Nephron progenitor cell (in vitro differentiated cells): ENCODE results near the gene PDIA2.
A peak's percentile ranks its signal among the peaks of the same experiment; 100 is the strongest.

Experiments
- DNase-seq: peaks from one replicate; pipeline ENCODE4 v3.0.0; 2021
- H3K27ac Mint-ChIP-seq: 2 replicates; pipeline ENCODE4 v1.8.0; 2021; ENCODE audit warnings: mild to moderate bottlenecking, moderate library complexity, mixed read lengths
- H3K27me3 Mint-ChIP-seq: 2 replicates; pipeline ENCODE4 v1.8.0; 2021; ENCODE audit warnings: mild to moderate bottlenecking, low read depth, mixed read lengths; ENCODE audit not compliant: poor library complexity
- H3K36me3 Mint-ChIP-seq: 2 replicates; pipeline ENCODE4 v1.8.0; 2021; ENCODE audit warnings: low read depth, mixed read lengths
- H3K4me1 Mint-ChIP-seq: 2 replicates; pipeline ENCODE4 v1.8.0; 2021; ENCODE audit warnings: mixed read lengths
- H3K4me3 Mint-ChIP-seq: 2 replicates; pipeline ENCODE4 v1.8.0; 2021; ENCODE audit warnings: mild to moderate bottlenecking, moderate library complexity, mixed read lengths
- H3K9me3 Mint-ChIP-seq: 2 replicates; pipeline ENCODE4 v1.8.0; 2021; ENCODE audit warnings: mild to moderate bottlenecking, moderate library complexity, mixed read lengths
- CTCF ChIP-seq: fragments of 200-600 bp; sonication (generic); IDR thresholded peaks from 2 replicates; pipeline ENCODE4 v1.5.0; 2021; ENCODE audit warnings: antibody characterized with exemption

PDIA2 gene

GRCh38 chr16:261031-261691 is 21.8 kb upstream of the PDIA2 start:
- Mint-ChIP-seq H3K4me1 (no peaks in the 10 kb centered on the region), H3K27me3 (peaks cover 4% of the 10 kb centered on the region), H3K27ac (peak overlapping the region; percentile 22), H3K4me3 (no peak overlapping the region), H3K36me3 (peaks cover 37% of the 10 kb centered on the region), H3K9me3 (no peaks in the 10 kb centered on the region)
- TF ChIP-seq CTCF = no peak
- no peak for DNase-seq

GRCh38 chr16:262121-262745 is 20.7 kb upstream of the PDIA2 start:
- peaks cover 27% of the 10 kb centered on the region for H3K36me3 Mint-ChIP-seq
- no peaks in the 10 kb centered on the region for H3K9me3 Mint-ChIP-seq
- H3K27ac Mint-ChIP-seq = peak overlapping the region; percentile 19
- no peak for DNase-seq
- no peak overlapping the region for H3K4me3 Mint-ChIP-seq
- TF ChIP-seq CTCF = no peak
- H3K27me3 Mint-ChIP-seq = peaks cover 4% of the 10 kb centered on the region
- no peaks in the 10 kb centered on the region for H3K4me1 Mint-ChIP-seq

DNA sequence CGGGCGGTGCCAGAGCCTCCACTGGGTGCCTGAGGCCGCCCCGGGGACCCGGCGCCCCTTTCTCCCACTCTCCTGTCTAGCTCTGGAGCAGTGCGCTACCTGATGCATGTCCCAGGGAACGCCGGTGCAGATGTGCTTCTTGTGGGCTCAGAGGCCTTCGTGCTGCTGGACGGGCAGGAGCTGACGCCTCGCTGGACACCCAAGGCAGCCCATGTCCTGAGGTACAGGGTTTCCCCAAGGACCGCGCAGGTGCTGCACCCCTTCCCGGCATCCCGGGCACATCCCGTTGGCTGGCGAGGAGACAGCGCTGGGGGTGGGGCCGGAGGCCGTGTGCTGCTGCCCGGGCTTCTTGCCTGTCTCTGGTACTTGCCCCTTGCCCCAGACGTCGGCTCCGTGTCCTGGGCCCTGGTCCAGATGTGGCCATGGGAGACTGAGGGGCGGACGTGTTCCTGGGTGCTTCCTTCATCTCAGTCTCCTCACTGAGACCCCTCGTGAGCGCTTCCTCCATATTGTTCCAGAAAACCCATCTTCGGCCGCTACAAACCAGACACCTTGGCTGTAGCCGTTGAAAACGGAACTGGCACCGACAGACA is 19.7 kb upstream of the PDIA2 start:
- no peak overlapping the region for H3K27ac Mint-ChIP-seq
- no peaks in the 10 kb centered on the region for H3K4me1 Mint-ChIP-seq
- H3K4me3 Mint-ChIP-seq = no peak overlapping the region
- DNase-seq = no peak
- TF ChIP-seq CTCF = no peak
- peaks cover 23% of the 10 kb centered on the region for H3K36me3 Mint-ChIP-seq
- no peaks in the 10 kb centered on the region for H3K9me3 Mint-ChIP-seq
- H3K27me3 Mint-ChIP-seq = peaks cover 4% of the 10 kb centered on the region

DNA sequence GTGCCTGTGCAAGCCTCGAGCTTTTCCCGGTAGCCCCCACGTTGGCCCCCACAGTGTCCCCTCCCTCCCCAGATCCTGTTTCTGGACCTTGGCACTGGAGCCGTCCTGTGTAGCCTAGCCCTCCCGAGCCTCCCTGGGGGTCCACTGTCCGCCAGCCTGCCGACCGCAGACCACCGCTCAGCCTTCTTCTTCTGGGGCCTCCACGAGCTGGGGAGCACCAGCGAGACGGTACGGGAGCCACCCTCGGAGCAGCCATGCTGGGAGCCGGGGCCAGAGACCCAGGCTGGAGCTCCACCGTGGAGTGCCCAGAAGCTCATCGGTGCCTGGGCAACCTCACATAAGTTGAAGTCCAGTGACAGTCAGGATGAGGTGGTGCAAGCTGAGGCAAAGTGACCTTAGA is 19.0 kb upstream of the PDIA2 start:
- Mint-ChIP-seq H3K4me1 (no peaks in the 10 kb centered on the region), H3K4me3 (no peak overlapping the region), H3K27me3 (peaks cover 4% of the 10 kb centered on the region), H3K36me3 (peaks cover 22% of the 10 kb centered on the region), H3K27ac (no peak overlapping the region), H3K9me3 (no peaks in the 10 kb centered on the region)
- TF ChIP-seq CTCF = no peak
- no peak for DNase-seq

DNA sequence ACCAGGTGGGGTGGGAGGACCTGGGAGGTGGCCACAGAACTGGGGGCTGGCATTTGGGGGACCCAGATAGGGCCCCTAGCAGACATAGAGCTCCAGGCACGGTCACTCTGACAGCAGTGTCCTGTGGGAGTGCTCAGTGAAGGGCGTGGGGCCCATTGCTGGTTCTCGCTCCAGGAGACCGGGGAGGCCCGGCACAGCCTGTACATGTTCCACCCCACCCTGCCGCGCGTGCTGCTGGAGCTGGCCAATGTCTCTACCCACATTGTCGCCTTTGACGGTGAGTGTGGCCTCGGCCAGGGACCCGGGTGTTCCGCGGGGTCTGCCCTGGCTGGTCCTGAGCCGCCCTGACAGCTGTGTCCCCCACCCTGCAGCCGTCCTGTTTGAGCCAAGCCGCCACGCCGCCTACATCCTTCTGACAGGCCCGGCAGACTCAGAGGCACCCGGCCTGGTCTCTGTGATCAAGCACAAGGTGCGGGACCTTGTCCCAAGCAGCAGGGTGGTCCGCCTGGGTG is 18.5 kb upstream of the PDIA2 start:
- H3K4me1 Mint-ChIP-seq = no peaks in the 10 kb centered on the region
- TF ChIP-seq CTCF = no peak
- peaks cover under 1% of the 10 kb centered on the region for H3K27me3 Mint-ChIP-seq
- no peak overlapping the region for H3K27ac Mint-ChIP-seq
- H3K36me3 Mint-ChIP-seq = peaks cover 17% of the 10 kb centered on the region
- DNase-seq = no peak
- H3K4me3 Mint-ChIP-seq = no peak overlapping the region
- no peaks in the 10 kb centered on the region for H3K9me3 Mint-ChIP-seq
